Glutamatergic neuron (in vitro differentiated cells): ENCODE measurements around the gene NUP62. TPM values are rescaled to one million over a fixed set of nuclear protein-coding genes. Genes with fewer than 3 reads are reported as not detected.
"Not testable (repeated sequence)": the region's sequence is repeated elsewhere in the genome, so short reads cannot be mapped to it uniquely, and the experiment has no call there.

Experiments used
- DNase-seq: peaks from one replicate; pipeline ENCODE4 v3.0.0; 2022
- H3K27ac Mint-ChIP-seq: one replicate; pipeline ENCODE4 v1.8.0; 2020; ENCODE audit warnings: mild to moderate bottlenecking, mixed read lengths, inconsistent platforms; ENCODE audit not compliant: unreplicated experiment
- H3K27me3 Mint-ChIP-seq: one replicate; pipeline ENCODE4 v1.8.0; 2020; ENCODE audit warnings: mild to moderate bottlenecking, moderate library complexity, mixed read lengths, inconsistent platforms; ENCODE audit not compliant: unreplicated experiment
- H3K36me3 Mint-ChIP-seq: one replicate; pipeline ENCODE4 v1.8.0; 2020; ENCODE audit warnings: mild to moderate bottlenecking, mixed read lengths, inconsistent platforms; ENCODE audit not compliant: unreplicated experiment
- H3K4me1 Mint-ChIP-seq: one replicate; pipeline ENCODE4 v1.8.0; 2020; ENCODE audit warnings: mild to moderate bottlenecking, low read depth, mixed read lengths, inconsistent platforms; ENCODE audit not compliant: unreplicated experiment
- H3K4me3 Mint-ChIP-seq: one replicate; pipeline ENCODE4 v1.8.0; 2020; ENCODE audit warnings: mild to moderate bottlenecking, mixed read lengths, inconsistent platforms; ENCODE audit not compliant: unreplicated experiment
- H3K9me3 Mint-ChIP-seq: one replicate; pipeline ENCODE4 v1.8.0; 2020; ENCODE audit warnings: mild to moderate bottlenecking, moderate library complexity, mixed read lengths, inconsistent platforms; ENCODE audit not compliant: unreplicated experiment
- CTCF ChIP-seq: fragments of 200-600 bp; sonication (generic); IDR thresholded peaks from one replicate; pipeline ENCODE4 v1.5.0; 2021; ENCODE audit not compliant: partially characterized antibody, unreplicated experiment
- total RNA-seq: library from RNA; stranded (reverse); fragmentation: NEBNext Ultra II Directional; extraction: Animal tissue kit (Norgen Biotek cat#: 25700); gene quantifications from one replicate; pipeline ENCODE4 v1.2.1, GENCODE V29; 2021; ENCODE audit not compliant: unreplicated experiment

NUP62 gene
- total RNA-seq, 1 donor from 2014 or later, result 65.4 TPM

GRCh38 chr19:49946415-49946814 lies 17.1 kb upstream of the NUP62 start:
- Mint-ChIP-seq H3K27me3 (peaks cover 3% of the 10 kb centered on the region), H3K4me3 (no peak overlapping the region), H3K4me1 (no peaks in the 10 kb centered on the region), H3K9me3 (no peaks in the 10 kb centered on the region), H3K27ac (no peak overlapping the region), H3K36me3 (no peaks in the 10 kb centered on the region)
- TF ChIP-seq CTCF, result no peak
- no peak for DNase-seq

GRCh38 chr19:49944567-49944966 lies 15.3 kb upstream of the NUP62 start:
- DNase-seq, H3K27ac Mint-ChIP-seq, H3K36me3 Mint-ChIP-seq, H3K4me3 Mint-ChIP-seq, H3K27me3 Mint-ChIP-seq, H3K4me1 Mint-ChIP-seq, H3K9me3 Mint-ChIP-seq: not testable (repeated sequence)

- Mint-ChIP-seq H3K4me3 (no peak overlapping the region), H3K36me3 (no peaks in the 10 kb centered on the region), H3K27ac (no peak overlapping the region), H3K27me3 (peaks cover 3% of the 10 kb centered on the region), H3K4me1 (no peaks in the 10 kb centered on the region), H3K9me3 (no peaks in the 10 kb centered on the region)
- TF ChIP-seq CTCF, result no peak
- no peak for DNase-seq
Observed at GRCh38 chr19:49940482-49940791, 11.1 kb upstream of the NUP62 start.

- Mint-ChIP-seq H3K27me3 (peaks cover 3% of the 10 kb centered on the region), H3K4me1 (no peaks in the 10 kb centered on the region), H3K36me3 (no peaks in the 10 kb centered on the region), H3K9me3 (no peaks in the 10 kb centered on the region), H3K27ac (no peak overlapping the region), H3K4me3 (no peak overlapping the region)
- DNase-seq, result no peak
- no peak for TF ChIP-seq CTCF
Observed at GRCh38 chr19:49939721-49940481, 10.6 kb upstream of the NUP62 start.

- Mint-ChIP-seq H3K4me1 (no peaks in the 10 kb centered on the region), H3K27me3 (peaks cover 5% of the 10 kb centered on the region), H3K27ac (no peak overlapping the region), H3K9me3 (peaks cover under 1% of the 10 kb centered on the region), H3K36me3 (no peaks in the 10 kb centered on the region), H3K4me3 (no peak overlapping the region)
- no peak for DNase-seq
- TF ChIP-seq CTCF, result no peak
Observed at GRCh38 chr19:49938662-49939061, 9.4 kb upstream of the NUP62 start.
